Fibroblast of the aortic adventitia (primary cell): ENCODE measurements around the gene GARIN5A. TPM values are rescaled to one million over a fixed set of nuclear protein-coding genes. Genes with fewer than 3 reads are reported as not detected.
A peak's percentile ranks its signal among the peaks of the same experiment; 100 is the strongest.

Source experiments
- DNase-seq: peaks from one replicate; pipeline ENCODE4 v3.0.0-alpha.2; 2010; ENCODE audit warnings: low read depth
- H3K4me3 ChIP-seq: 2 replicates; pipeline ENCODE4 v1.5.1; 2011; ENCODE audit warnings: low read depth, mild to moderate bottlenecking, control low read depth, low read length, moderate library complexity
- total RNA-seq: library from RNA; depleted of rRNA; stranded (reverse); fragments of >200 nt; gene quantifications from 2 replicates; pipeline ENCODE4 v1.2.3, GENCODE V29; 2012; ENCODE audit warnings: low replicate concordance
- TF ChIP-seq, protein P1 (sequence below): IDR thresholded peaks from 2 replicates; pipeline ENCODE4 v1.5.1; 2011; ENCODE audit warnings: mild to moderate bottlenecking, low read length, control low read depth, inconsistent platforms; ENCODE audit not compliant: insufficient read depth

GARIN5A gene
- total RNA-seq, 1 donor = not detected

DNA sequence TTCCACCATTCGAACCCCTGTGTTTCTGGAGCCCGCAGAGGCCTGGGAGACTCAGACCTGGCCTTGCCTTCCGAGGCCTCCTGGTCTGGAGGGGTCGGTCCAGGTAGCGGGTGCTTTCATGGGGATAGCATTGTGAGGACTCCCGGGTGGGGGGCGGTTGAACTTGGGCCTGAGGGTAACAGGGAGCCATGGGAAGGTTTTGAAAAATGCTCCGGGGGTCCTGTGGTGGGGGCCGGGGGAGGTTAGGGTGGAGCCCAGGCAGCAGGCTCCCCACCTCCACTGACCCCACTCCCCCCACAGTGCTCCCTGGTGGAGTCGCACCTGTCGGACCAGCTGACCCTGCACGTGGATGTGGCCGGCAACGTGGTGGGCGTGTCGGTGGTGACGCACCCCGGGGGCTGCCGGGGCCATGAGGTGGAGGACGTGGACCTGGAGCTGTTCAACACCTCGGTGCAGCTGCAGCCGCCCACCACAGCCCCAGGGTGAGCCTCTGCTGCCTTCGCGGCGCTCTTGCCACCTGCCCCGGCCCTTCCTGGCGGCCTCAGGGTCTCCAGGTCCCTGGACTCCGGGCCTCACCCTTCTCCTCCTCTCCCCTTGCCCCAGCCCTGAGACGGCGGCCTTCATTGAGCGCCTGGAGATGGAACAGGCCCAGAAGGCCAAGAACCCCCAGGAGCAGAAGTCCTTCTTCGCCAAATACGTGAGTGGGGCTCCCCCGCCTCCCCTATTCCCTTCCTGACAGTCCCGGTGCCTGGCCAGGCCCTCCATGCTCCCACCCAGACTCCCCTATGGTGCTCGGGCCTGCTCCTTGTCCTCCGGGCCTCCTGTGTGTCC lies 3.8 kb upstream of the GARIN5A start:
- no peak for DNase-seq
- TF ChIP-seq, protein P1, sequence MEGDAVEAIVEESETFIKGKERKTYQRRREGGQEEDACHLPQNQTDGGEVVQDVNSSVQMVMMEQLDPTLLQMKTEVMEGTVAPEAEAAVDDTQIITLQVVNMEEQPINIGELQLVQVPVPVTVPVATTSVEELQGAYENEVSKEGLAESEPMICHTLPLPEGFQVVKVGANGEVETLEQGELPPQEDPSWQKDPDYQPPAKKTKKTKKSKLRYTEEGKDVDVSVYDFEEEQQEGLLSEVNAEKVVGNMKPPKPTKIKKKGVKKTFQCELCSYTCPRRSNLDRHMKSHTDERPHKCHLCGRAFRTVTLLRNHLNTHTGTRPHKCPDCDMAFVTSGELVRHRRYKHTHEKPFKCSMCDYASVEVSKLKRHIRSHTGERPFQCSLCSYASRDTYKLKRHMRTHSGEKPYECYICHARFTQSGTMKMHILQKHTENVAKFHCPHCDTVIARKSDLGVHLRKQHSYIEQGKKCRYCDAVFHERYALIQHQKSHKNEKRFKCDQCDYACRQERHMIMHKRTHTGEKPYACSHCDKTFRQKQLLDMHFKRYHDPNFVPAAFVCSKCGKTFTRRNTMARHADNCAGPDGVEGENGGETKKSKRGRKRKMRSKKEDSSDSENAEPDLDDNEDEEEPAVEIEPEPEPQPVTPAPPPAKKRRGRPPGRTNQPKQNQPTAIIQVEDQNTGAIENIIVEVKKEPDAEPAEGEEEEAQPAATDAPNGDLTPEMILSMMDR = no peak
- H3K4me3 ChIP-seq = no peak overlapping the region

DNA sequence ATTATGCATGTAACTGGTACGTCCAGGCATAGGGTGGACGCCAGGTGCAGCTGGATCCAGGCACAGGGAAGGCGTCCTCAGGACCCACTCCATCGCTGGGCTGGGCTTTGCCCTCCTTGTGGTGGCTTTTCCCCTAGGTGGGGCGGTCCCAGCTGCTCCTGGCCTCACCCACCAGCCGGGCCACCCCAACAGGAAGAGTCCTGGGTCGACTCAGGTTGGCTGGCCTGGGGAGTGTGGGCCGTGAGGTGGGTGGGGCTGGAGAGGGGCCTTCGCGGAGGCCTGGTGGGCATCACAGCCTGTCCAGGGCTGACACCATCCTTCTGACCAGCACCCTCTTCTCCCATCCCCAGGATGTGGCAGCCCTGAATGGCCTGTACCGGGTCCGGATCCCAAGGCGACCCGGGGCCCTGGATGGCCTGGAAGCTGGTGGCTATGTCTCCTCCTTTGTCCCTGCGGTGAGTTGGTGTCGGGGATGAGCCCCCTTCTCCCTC lies 3.2 kb upstream of the GARIN5A start:
- H3K4me3 ChIP-seq = no peak overlapping the region
- DNase-seq = no peak
- TF ChIP-seq, protein P1 = no peak

DNA sequence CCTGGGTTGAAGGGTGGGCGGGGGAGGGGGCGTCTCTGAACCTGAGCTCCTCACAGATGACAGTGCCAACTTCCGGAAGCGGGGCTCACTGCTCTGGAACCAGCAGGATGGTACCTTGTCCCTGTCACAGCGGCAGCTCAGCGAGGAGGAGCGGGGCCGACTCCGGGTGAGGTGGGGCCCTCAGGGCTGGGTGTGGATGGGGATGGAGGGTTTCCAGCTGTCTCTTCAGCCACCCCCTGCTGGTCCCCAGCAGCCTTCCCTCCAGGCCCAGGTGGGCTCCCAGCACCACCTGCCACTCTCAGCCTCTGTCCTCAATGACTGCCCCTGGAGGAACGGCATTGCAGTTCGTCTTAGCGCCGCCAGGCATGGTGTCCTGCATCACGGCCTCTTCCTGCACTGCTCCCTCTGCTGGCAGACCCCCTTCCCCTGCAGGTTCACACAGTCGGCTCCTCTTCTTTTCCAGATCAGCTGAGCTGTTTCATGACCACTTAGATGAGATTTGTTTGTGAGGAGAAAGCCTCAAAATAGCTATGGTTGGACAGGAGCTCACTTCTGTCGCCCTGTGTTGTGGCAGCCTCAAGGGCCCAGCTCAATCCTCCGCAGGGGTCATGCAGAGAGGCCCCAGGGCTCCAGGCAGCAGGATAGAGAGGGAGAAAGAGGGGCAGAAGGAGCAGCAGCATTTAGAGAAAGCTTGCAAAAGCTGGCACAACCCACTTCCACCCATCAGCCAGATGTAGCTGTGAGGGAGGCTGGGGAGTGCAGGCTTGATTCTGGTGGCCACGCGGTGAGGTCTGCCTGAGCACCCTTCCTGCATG lies 2.5 kb upstream of the GARIN5A start:
- peak; percentile 51 for DNase-seq
- TF ChIP-seq, protein P1 = peak; percentile 77
- no peak overlapping the region for H3K4me3 ChIP-seq

DNA sequence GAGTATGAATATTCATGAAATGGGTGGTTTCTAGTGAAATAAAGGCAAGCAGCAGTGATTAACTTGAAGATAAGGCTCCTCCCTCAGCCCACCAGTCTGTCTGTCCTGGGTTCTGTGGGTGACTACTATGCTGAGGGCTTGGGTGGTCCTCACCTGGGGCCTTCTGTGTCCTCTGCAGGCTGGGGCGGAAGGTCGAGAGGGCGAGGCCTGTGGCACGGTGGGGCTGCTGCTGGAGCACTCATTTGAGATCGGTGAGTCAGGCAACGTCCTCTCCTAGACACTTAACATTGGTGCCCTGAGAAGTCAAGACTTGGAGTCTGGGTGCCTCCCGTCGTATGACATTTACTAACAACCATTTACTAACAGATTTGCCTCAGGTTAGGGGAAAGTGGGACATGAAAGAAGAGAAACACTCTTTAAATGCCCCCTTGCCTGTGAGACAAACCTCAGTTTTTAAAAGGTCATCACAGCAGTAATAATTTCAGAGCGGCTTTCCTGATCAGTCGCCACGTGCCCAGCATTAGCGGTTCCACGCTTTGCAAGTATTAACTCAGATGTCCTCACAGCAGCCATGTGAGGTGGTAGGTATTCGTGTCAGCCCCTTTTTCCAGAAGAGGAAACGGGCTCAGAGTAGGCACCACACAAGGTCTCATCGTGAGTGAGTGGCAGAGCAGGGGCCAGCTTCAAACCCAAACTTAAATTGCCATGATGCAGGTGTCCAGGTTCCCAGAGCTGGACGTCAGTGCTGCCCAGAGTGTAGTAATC lies 1.3 kb upstream of the GARIN5A start:
- no peak overlapping the region for H3K4me3 ChIP-seq
- DNase-seq = no peak
- TF ChIP-seq, protein P1 = no peak

DNA sequence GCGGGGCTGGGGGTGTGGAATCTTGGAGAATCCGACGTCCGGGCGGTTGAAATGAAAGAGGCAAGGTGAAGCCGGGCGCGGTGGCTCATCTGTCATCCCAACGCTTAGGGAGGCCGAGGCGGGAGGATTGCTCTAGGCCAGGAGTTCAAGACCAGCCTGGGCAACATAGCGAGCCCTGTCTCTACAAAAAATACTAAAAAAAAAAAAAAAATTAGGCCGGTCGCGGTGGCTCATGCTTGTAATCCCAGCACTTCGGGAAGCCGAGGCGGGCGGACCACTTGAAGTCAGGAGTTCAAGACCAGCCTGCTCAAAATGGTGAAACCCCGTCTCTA lies 225 bp upstream of the GARIN5A start:
- TF ChIP-seq, protein P1 = no peak
- no peak for DNase-seq
- peak overlapping the region; percentile 97 for H3K4me3 ChIP-seq

DNA sequence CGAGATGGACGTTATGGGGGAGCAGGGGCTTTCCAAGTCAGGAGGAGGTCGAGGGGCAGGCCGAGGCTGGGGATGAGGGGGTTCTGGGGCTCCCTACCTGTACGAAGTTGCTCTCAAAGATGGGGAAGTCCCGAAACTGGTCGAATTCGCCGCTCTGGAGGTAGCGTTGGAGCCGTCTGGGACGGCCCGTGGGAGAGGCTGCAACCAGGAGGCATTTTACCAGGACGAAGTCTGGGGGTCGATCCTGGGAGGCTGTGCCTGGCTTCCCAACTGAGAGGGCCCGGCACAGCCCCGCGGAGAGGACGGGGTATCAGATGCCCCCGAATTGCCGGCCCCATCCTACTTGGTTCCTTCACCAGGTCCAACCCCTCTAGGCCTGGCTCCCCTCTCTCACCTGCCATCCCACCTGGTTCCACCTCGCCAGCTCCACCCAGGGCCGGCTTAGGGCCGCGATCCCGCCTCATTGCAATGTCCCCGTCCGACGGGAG lies 868 bp downstream of the GARIN5A start:
- TF ChIP-seq, protein P1 = no peak
- no peak for DNase-seq
- peak overlapping the region; percentile 13 for H3K4me3 ChIP-seq
